ENCODE data around the gene MCC.

The MCC gene

DNA sequence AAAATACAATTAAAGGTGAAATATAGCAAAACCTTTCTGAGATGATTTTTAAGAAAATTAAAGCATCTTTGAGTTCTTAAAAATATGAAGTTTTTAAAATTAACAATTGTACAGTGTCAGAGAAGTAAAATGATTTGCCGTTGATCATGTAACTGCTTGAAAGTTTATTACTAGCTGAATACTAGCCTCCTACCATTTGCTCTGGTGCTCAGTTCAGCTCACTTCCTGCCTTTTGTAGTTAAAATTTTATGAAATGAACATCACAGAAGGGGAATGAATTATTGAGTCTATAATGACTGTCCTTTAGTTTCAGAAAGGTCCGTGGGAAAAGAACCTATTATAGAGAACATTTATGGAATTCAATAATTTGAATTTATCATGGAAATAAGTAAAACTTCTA lies 34.9 kb upstream of the MCC start:
- Histone ChIP-seq H4K5ac (ENCODE audit: low read length) (no peak overlapping the region), H2AK5ac (ENCODE audit: low read length) (no peak overlapping the region), H3K4ac (ENCODE audit: low read depth, low read length) (no peak overlapping the region), H3K4me1 (ENCODE audit: control insufficient read depth, low read depth, low read length) (no peaks in the 10 kb centered on the region), H3K27ac (ENCODE audit: low read depth, low read length) (no peak overlapping the region), H3K4me3 (ENCODE audit: low read length) (no peak overlapping the region), H3K79me1 (ENCODE audit: low read length) (peaks cover 6% of the 10 kb centered on the region), H2BK5ac (ENCODE audit: low read length) (no peak overlapping the region), H2BK120ac (ENCODE audit: low read depth, low read length) (no peak overlapping the region), H3K23ac (ENCODE audit: low read length) (no peak overlapping the region), H3K27me3 (ENCODE audit: insufficient read depth, low read length, poor library complexity) (no peaks in the 10 kb centered on the region), H3K36me3 (ENCODE audit: control insufficient read depth, insufficient read depth, low read length) (no peaks in the 10 kb centered on the region), H3K18ac (ENCODE audit: low read length) (no peak overlapping the region), H3K9ac (ENCODE audit: low read length) (no peak overlapping the region), H3K79me2 (ENCODE audit: control insufficient read depth, insufficient read depth, low read length) (peaks cover 1% of the 10 kb centered on the region), H3K56ac (ENCODE audit: low read length) (no peak overlapping the region), H2BK15ac (replicated peaks; ENCODE audit: low read depth) (no peak overlapping the region), H4K8ac (ENCODE audit: low read depth, low read length) (no peak overlapping the region), H3K4me2 (ENCODE audit: low read length) (no peak overlapping the region)
- no peak for DNase-seq
- no CpG with 5 or more reads among the region's 2 CpGs for WGBS (ENCODE audit: extremely low coverage, insufficient coverage, low lambda C conversion rate)

- Histone ChIP-seq H2BK5ac (ENCODE audit: low read length) (no peak overlapping the region), H2BK15ac (replicated peaks; ENCODE audit: low read depth) (no peak overlapping the region), H3K4me3 (ENCODE audit: low read length) (no peak overlapping the region), H3K36me3 (ENCODE audit: control insufficient read depth, insufficient read depth, low read length) (no peaks in the 10 kb centered on the region), H4K8ac (ENCODE audit: low read depth, low read length) (no peak overlapping the region), H3K79me1 (ENCODE audit: low read length) (peaks cover 6% of the 10 kb centered on the region), H3K4me1 (ENCODE audit: control insufficient read depth, low read depth, low read length) (no peaks in the 10 kb centered on the region), H2AK5ac (ENCODE audit: low read length) (no peak overlapping the region), H3K4ac (ENCODE audit: low read depth, low read length) (no peak overlapping the region), H3K27ac (ENCODE audit: low read depth, low read length) (no peak overlapping the region), H3K56ac (ENCODE audit: low read length) (no peak overlapping the region), H4K5ac (ENCODE audit: low read length) (no peak overlapping the region), H3K4me2 (ENCODE audit: low read length) (no peak overlapping the region), H3K9ac (ENCODE audit: low read length) (no peak overlapping the region), H2BK120ac (ENCODE audit: low read depth, low read length) (no peak overlapping the region), H3K18ac (ENCODE audit: low read length) (no peak overlapping the region), H3K79me2 (ENCODE audit: control insufficient read depth, insufficient read depth, low read length) (peaks cover 1% of the 10 kb centered on the region), H3K27me3 (ENCODE audit: insufficient read depth, low read length, poor library complexity) (no peaks in the 10 kb centered on the region), H3K23ac (ENCODE audit: low read length) (no peak overlapping the region)
- no peak for DNase-seq
Observed at GRCh38 chr5:113520899-113521298, 32.6 kb upstream of the MCC start.

DNA sequence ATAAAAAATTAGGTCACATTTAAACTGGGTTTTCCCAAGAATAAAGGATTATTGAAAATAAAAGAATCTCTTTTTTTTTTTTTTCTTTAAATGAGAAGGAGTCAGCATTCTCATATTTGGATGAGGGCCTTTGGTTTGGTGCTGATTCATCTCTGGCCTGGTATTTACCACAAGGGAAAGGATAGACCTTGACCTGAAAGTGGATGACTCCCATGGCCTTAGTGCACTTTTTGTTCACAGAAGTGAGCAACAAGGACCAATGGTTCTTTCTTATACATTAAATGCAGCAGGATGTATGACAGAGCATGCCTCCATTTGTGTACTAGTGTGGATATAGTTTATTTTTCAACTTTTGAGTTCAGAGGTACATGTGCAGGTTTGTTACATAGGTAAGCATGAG lies 32.2 kb upstream of the MCC start:
- Histone ChIP-seq H3K56ac (ENCODE audit: low read length) (no peak overlapping the region), H3K79me2 (ENCODE audit: control insufficient read depth, insufficient read depth, low read length) (peaks cover 1% of the 10 kb centered on the region), H4K5ac (ENCODE audit: low read length) (no peak overlapping the region), H2BK120ac (ENCODE audit: low read depth, low read length) (no peak overlapping the region), H3K4me2 (ENCODE audit: low read length) (no peak overlapping the region), H4K8ac (ENCODE audit: low read depth, low read length) (no peak overlapping the region), H3K9ac (ENCODE audit: low read length) (no peak overlapping the region), H3K4ac (ENCODE audit: low read depth, low read length) (no peak overlapping the region), H3K23ac (ENCODE audit: low read length) (no peak overlapping the region), H3K4me3 (ENCODE audit: low read length) (no peak overlapping the region), H3K79me1 (ENCODE audit: low read length) (peaks cover 6% of the 10 kb centered on the region), H2BK5ac (ENCODE audit: low read length) (no peak overlapping the region), H3K18ac (ENCODE audit: low read length) (no peak overlapping the region), H3K4me1 (ENCODE audit: control insufficient read depth, low read depth, low read length) (no peaks in the 10 kb centered on the region), H3K36me3 (ENCODE audit: control insufficient read depth, insufficient read depth, low read length) (no peaks in the 10 kb centered on the region), H2AK5ac (ENCODE audit: low read length) (no peak overlapping the region), H3K27me3 (ENCODE audit: insufficient read depth, low read length, poor library complexity) (no peaks in the 10 kb centered on the region), H3K27ac (ENCODE audit: low read depth, low read length) (no peak overlapping the region), H2BK15ac (replicated peaks; ENCODE audit: low read depth) (no peak overlapping the region)
- DNase-seq = no peak

DNA sequence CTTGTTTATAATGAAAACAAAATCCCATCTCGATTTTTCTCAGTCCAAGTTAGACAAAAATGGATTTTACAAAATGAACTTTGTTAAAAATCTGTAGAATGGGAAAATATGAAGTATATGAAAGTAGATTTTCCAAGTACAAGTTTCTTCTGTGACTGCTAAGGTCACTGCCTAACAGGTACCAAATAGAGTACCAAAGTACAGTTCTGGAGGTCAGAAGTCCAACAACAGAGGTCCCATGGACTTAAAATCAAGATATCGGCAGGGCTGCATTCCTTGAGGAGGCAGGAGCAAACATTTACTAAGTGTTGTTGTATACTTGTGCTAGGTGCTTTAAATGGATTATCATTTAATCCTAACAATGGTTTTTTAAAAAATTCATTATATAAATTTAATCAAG lies 31.2 kb upstream of the MCC start:
- no CpG with 5 or more reads among the region's 2 CpGs for WGBS (ENCODE audit: extremely low coverage, insufficient coverage, low lambda C conversion rate)

DNA sequence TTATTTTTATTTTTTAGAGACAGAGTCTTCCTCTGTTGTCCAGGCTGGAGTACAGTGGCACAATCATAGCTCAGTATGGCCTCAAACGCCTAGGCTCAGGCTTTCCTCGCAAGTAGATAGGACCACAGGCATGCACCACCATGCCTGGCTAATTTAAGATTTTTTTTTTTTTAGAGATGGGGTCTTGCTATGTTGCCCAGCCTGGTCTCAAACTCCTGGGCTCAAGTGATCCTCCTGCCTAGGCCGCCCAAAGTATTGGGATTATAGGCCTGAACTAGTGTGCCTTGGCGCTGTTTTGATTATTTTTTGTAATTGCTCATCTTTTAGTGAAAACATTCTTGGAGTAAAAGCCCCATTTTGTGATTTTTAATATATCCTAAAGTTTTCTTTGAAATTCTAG lies 30.6 kb upstream of the MCC start:
- no peak overlapping the region for H2BK5ac ChIP-seq (ENCODE audit: low read length)
- H3K4ac ChIP-seq (ENCODE audit: low read depth, low read length) = no peak overlapping the region
- no peak overlapping the region for H3K4me2 ChIP-seq (ENCODE audit: low read length)
- no peak overlapping the region for H3K4me3 ChIP-seq (ENCODE audit: low read length)
- no peak overlapping the region for H3K27ac ChIP-seq (ENCODE audit: low read depth, low read length)
- peaks cover 5% of the 10 kb centered on the region for H3K79me2 ChIP-seq (ENCODE audit: control insufficient read depth, insufficient read depth, low read length)
- H2BK120ac ChIP-seq (ENCODE audit: low read depth, low read length) = no peak overlapping the region
- peaks cover 9% of the 10 kb centered on the region for H3K79me1 ChIP-seq (ENCODE audit: low read length)
- DNase-seq = no peak
- no peaks in the 10 kb centered on the region for H3K27me3 ChIP-seq (ENCODE audit: insufficient read depth, low read length, poor library complexity)
- no peak overlapping the region for H3K18ac ChIP-seq (ENCODE audit: low read length)
- no peaks in the 10 kb centered on the region for H3K36me3 ChIP-seq (ENCODE audit: control insufficient read depth, insufficient read depth, low read length)
- no peak overlapping the region for H2BK15ac ChIP-seq (replicated peaks; ENCODE audit: low read depth)
- H3K23ac ChIP-seq (ENCODE audit: low read length) = no peak overlapping the region
- no peak overlapping the region for H4K8ac ChIP-seq (ENCODE audit: low read depth, low read length)
- no peaks in the 10 kb centered on the region for H3K4me1 ChIP-seq (ENCODE audit: control insufficient read depth, low read depth, low read length)
- H2AK5ac ChIP-seq (ENCODE audit: low read length) = no peak overlapping the region
- no CpG with 5 or more reads among the region's 4 CpGs for WGBS (ENCODE audit: extremely low coverage, insufficient coverage, low lambda C conversion rate)
- no peak overlapping the region for H4K5ac ChIP-seq (ENCODE audit: low read length)
- no peak overlapping the region for H3K9ac ChIP-seq (ENCODE audit: low read length)
- no peak overlapping the region for H3K56ac ChIP-seq (ENCODE audit: low read length)

More for the DNA sequence above, 31.2 kb upstream of the MCC start:
- Histone ChIP-seq H2BK5ac (ENCODE audit: low read length) (no peak overlapping the region), H3K9ac (ENCODE audit: low read length) (no peak overlapping the region), H3K18ac (ENCODE audit: low read length) (no peak overlapping the region), H3K4me1 (ENCODE audit: control insufficient read depth, low read depth, low read length) (no peaks in the 10 kb centered on the region), H3K79me1 (ENCODE audit: low read length) (peaks cover 6% of the 10 kb centered on the region), H3K23ac (ENCODE audit: low read length) (no peak overlapping the region), H3K4me2 (ENCODE audit: low read length) (no peak overlapping the region), H3K27me3 (ENCODE audit: insufficient read depth, low read length, poor library complexity) (no peaks in the 10 kb centered on the region), H3K27ac (ENCODE audit: low read depth, low read length) (no peak overlapping the region), H3K4ac (ENCODE audit: low read depth, low read length) (no peak overlapping the region), H4K8ac (ENCODE audit: low read depth, low read length) (no peak overlapping the region), H3K79me2 (ENCODE audit: control insufficient read depth, insufficient read depth, low read length) (peaks cover 2% of the 10 kb centered on the region), H2BK15ac (replicated peaks; ENCODE audit: low read depth) (no peak overlapping the region), H3K36me3 (ENCODE audit: control insufficient read depth, insufficient read depth, low read length) (no peaks in the 10 kb centered on the region), H4K5ac (ENCODE audit: low read length) (no peak overlapping the region), H3K4me3 (ENCODE audit: low read length) (no peak overlapping the region), H2AK5ac (ENCODE audit: low read length) (no peak overlapping the region), H2BK120ac (ENCODE audit: low read depth, low read length) (no peak overlapping the region), H3K56ac (ENCODE audit: low read length) (no peak overlapping the region)
- DNase-seq = no peak

DNA sequence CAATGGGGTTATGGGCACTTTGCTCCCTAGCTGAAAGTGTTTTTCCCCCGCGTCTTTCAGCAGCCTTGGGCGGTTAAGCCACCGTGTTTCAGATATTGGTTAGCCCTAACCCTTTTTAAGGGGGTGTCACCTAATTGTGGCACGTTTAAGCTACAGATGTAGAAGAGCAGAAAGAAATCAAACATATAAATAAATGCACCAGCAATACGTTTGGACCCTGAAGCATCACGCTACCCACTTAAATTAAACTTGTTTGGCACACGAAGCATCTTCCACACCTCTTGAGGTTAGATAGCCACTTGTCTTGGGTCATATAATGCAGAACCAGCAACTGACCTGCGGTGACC lies 26.0 kb upstream of the MCC start:
- Histone ChIP-seq H2BK5ac (ENCODE audit: low read length) (no peak overlapping the region), H3K4ac (ENCODE audit: low read depth, low read length) (peak overlapping the region; percentile 46), H3K79me1 (ENCODE audit: low read length) (peaks cover 4% of the 10 kb centered on the region), H3K56ac (ENCODE audit: low read length) (peak overlapping the region; percentile 91), H4K5ac (ENCODE audit: low read length) (no peak overlapping the region), H2BK120ac (ENCODE audit: low read depth, low read length) (no peak overlapping the region), H3K4me1 (ENCODE audit: control insufficient read depth, low read depth, low read length) (no peaks in the 10 kb centered on the region), H3K4me3 (ENCODE audit: low read length) (peak overlapping the region; percentile 80), H3K27ac (ENCODE audit: low read depth, low read length) (no peak overlapping the region), H2BK15ac (replicated peaks; ENCODE audit: low read depth) (no peak overlapping the region), H3K79me2 (ENCODE audit: control insufficient read depth, insufficient read depth, low read length) (peaks cover 4% of the 10 kb centered on the region), H3K4me2 (ENCODE audit: low read length) (peak overlapping the region; percentile 41), H3K27me3 (ENCODE audit: insufficient read depth, low read length, poor library complexity) (no peaks in the 10 kb centered on the region), H4K8ac (ENCODE audit: low read depth, low read length) (no peak overlapping the region), H3K23ac (ENCODE audit: low read length) (no peak overlapping the region), H3K18ac (ENCODE audit: low read length) (peak overlapping the region; percentile 11), H3K36me3 (ENCODE audit: control insufficient read depth, insufficient read depth, low read length) (no peaks in the 10 kb centered on the region), H2AK5ac (ENCODE audit: low read length) (no peak overlapping the region), H3K9ac (ENCODE audit: low read length) (peak overlapping the region; percentile 88)
- no CpG with 5 or more reads among the region's 9 CpGs for WGBS (ENCODE audit: extremely low coverage, insufficient coverage, low lambda C conversion rate)
- DNase-seq = peak; percentile 21

Measured in mesendoderm (in vitro differentiated cells).